ENCODE results near the gene PDZD2.

Gene PDZD2

GRCh38 chr5:32090755-32091128 lies 451.8 kb downstream of the PDZD2 start:
- H3K4me3 ChIP-seq (replicated peaks; ENCODE audit: low read depth, low read length): no peak overlapping the region
- no peak for DNase-seq (ENCODE audit: extremely low read depth, low read depth)
- no peak for TF ChIP-seq CTCF (IDR thresholded peaks at IDR 0.05; ENCODE audit: low read depth, low read length, missing control alignments)

GRCh38 chr5:32092938-32093812 lies 454.2 kb downstream of the PDZD2 start:
- peak; percentile 58 for DNase-seq (ENCODE audit: extremely low read depth, low read depth)
- H3K4me3 ChIP-seq (replicated peaks; ENCODE audit: low read depth, low read length): no peak overlapping the region
- TF ChIP-seq CTCF (IDR thresholded peaks at IDR 0.05; ENCODE audit: low read depth, low read length, missing control alignments): peak; percentile 73

GRCh38 chr5:32094691-32095090 lies 455.8 kb downstream of the PDZD2 start:
- TF ChIP-seq CTCF (IDR thresholded peaks at IDR 0.05; ENCODE audit: low read depth, low read length, missing control alignments): no peak
- no peak for DNase-seq (ENCODE audit: extremely low read depth, low read depth)
- no peak overlapping the region for H3K4me3 ChIP-seq (replicated peaks; ENCODE audit: low read depth, low read length)

- no peak for DNase-seq (ENCODE audit: extremely low read depth, low read depth)
- no peak overlapping the region for H3K4me3 ChIP-seq (replicated peaks; ENCODE audit: low read depth, low read length)
- no peak for TF ChIP-seq CTCF (IDR thresholded peaks at IDR 0.05; ENCODE audit: low read depth, low read length, missing control alignments)
Observed at GRCh38 chr5:32095261-32095671, 456.3 kb downstream of the PDZD2 start.

- DNase-seq (ENCODE audit: extremely low read depth, low read depth): peak; percentile 19
- no peak for TF ChIP-seq CTCF (IDR thresholded peaks at IDR 0.05; ENCODE audit: low read depth, low read length, missing control alignments)
- no peak overlapping the region for H3K4me3 ChIP-seq (replicated peaks; ENCODE audit: low read depth, low read length)
Observed at GRCh38 chr5:32096891-32097595, 458.1 kb downstream of the PDZD2 start.

GRCh38 chr5:32098291-32098690 lies 459.4 kb downstream of the PDZD2 start:
- TF ChIP-seq CTCF (IDR thresholded peaks at IDR 0.05; ENCODE audit: low read depth, low read length, missing control alignments): no peak
- no peak for DNase-seq (ENCODE audit: extremely low read depth, low read depth)
- H3K4me3 ChIP-seq (replicated peaks; ENCODE audit: low read depth, low read length): no peak overlapping the region
